Liver (tissue), 9 donors: ENCODE measurements around the gene THADA. TPM values are rescaled to one million over a fixed set of nuclear protein-coding genes. Genes with fewer than 3 reads are reported as not detected.
A peak's percentile ranks its signal among the peaks of the same experiment; 100 is the strongest.

Experiments
- DNase-seq: peaks from one replicate; pipeline ENCODE4 v3.0.0-alpha.2; 2017; ENCODE audit warnings: low spot score
- H3K27ac ChIP-seq, 2 donors: one replicate each; pipeline ENCODE4 v1.7.0; 2013; ENCODE audit warnings: inconsistent platforms in 2 of 2, low read length in 2 of 2, control low read depth in 1 of 2, low read depth in 1 of 2, mild to moderate bottlenecking in 1 of 2
- H3K27me3 ChIP-seq, 4 donors: one replicate each; pipeline versions ENCODE4 v1.6.1 to v1.7.0; 2013; ENCODE audit warnings: low read length in 3 of 4, inconsistent platforms in 1 of 4, mild to moderate bottlenecking in 1 of 4, moderate library complexity in 1 of 4; ENCODE audit not compliant: control insufficient read depth in 4 of 4, insufficient read depth in 4 of 4
- H3K36me3 ChIP-seq, 4 donors: one replicate each; pipeline versions ENCODE4 v1.6.1 to v1.7.0; 2013; ENCODE audit warnings: low read length in 3 of 4, mild to moderate bottlenecking in 3 of 4, low read depth in 1 of 4, moderate library complexity in 1 of 4; ENCODE audit not compliant: control insufficient read depth in 4 of 4, insufficient read depth in 3 of 4
- H3K4me1 ChIP-seq, 4 donors: one replicate each; pipeline versions ENCODE4 v1.6.1 to v1.7.0; 2013; ENCODE audit warnings: low read length in 3 of 4, mild to moderate bottlenecking in 3 of 4, moderate library complexity in 1 of 4; ENCODE audit not compliant: control insufficient read depth in 4 of 4, insufficient read depth in 4 of 4
- H3K4me3 ChIP-seq, 3 donors: one replicate each; pipeline versions ENCODE4 v1.6.1 to v1.7.0; 2013; ENCODE audit warnings: low read length in 3 of 3, control low read depth in 1 of 3, low read depth in 1 of 3, mild to moderate bottlenecking in 1 of 3
- H3K9ac ChIP-seq, 2 donors: one replicate each; pipeline ENCODE4 v1.7.0; 2013; ENCODE audit warnings: low read length in 2 of 2, mild to moderate bottlenecking in 2 of 2, moderate library complexity in 2 of 2, control low read depth in 1 of 2, low read depth in 1 of 2
- H3K9me3 ChIP-seq, 4 donors: one replicate each; pipeline versions ENCODE4 v1.6.1 to v1.7.0; 2013; ENCODE audit warnings: low read length in 3 of 4; ENCODE audit not compliant: control insufficient read depth in 4 of 4
- ATF3 ChIP-seq: IDR thresholded peaks from 2 replicates; pipeline ENCODE4 v1.6.1; 2016; ENCODE audit warnings: antibody characterized with exemption
- CTCF ChIP-seq: fragments of 150-350 bp; IDR thresholded peaks from 2 replicates; pipeline ENCODE4 v1.5.1; 2017; ENCODE audit warnings: improper control_type of control experiment, low read depth, low read length; ENCODE audit not compliant: missing input control
- EGR1 ChIP-seq, 2 donors: IDR thresholded peaks; 2 replicates each; pipeline ENCODE4 v1.6.1; 2016 to 2018; ENCODE audit warnings: antibody characterized with exemption in 2 of 2, low read depth in 2 of 2
- FOXA1 ChIP-seq: IDR thresholded peaks from 2 replicates; pipeline ENCODE4 v1.6.1; 2016; ENCODE audit warnings: antibody characterized with exemption
- FOXA2 ChIP-seq: IDR thresholded peaks from 2 replicates; pipeline ENCODE4 v1.6.1; 2016; ENCODE audit warnings: antibody characterized with exemption
- GABPA ChIP-seq, 2 donors: IDR thresholded peaks in 1 of 2; conservative IDR thresholded peaks in 1 of 2; 2 replicates each; pipeline ENCODE4 v1.6.1; 2016; ENCODE audit warnings: antibody characterized with exemption in 2 of 2, mild to moderate bottlenecking in 1 of 2, moderate library complexity in 1 of 2
- HNF4A ChIP-seq, 2 donors: conservative IDR thresholded peaks; 2 replicates each; pipeline ENCODE4 v1.6.1; 2016; ENCODE audit warnings: antibody characterized with exemption in 2 of 2, mild to moderate bottlenecking in 2 of 2
- HNF4G ChIP-seq: IDR thresholded peaks from 2 replicates; pipeline ENCODE4 v1.6.1; 2016; ENCODE audit warnings: antibody characterized with exemption
- JUND ChIP-seq, 2 donors: IDR thresholded peaks; 2 replicates each; pipeline ENCODE4 v1.6.1; 2016; ENCODE audit warnings: antibody characterized with exemption in 2 of 2
- NR2F2 ChIP-seq: IDR thresholded peaks from 2 replicates; pipeline ENCODE4 v1.6.1; 2016; ENCODE audit warnings: antibody characterized with exemption
- RAD21 ChIP-seq, 2 donors: IDR thresholded peaks; 2 replicates each; pipeline ENCODE4 v1.6.1; 2016; ENCODE audit warnings: antibody characterized with exemption in 2 of 2, mild to moderate bottlenecking in 2 of 2
- RXRA ChIP-seq, 2 donors: IDR thresholded peaks; 2 replicates each; pipeline ENCODE4 v1.6.1; 2017 to 2018; ENCODE audit warnings: antibody characterized with exemption in 2 of 2, mild to moderate bottlenecking in 1 of 2
- SP1 ChIP-seq: IDR thresholded peaks from 2 replicates; pipeline ENCODE4 v1.6.1; 2018; ENCODE audit warnings: antibody characterized with exemption, mild to moderate bottlenecking
- TAF1 ChIP-seq: conservative IDR thresholded peaks from 2 replicates; pipeline ENCODE4 v1.6.1; 2016; ENCODE audit warnings: antibody characterized with exemption, mild to moderate bottlenecking
- YY1 ChIP-seq: IDR thresholded peaks from 2 replicates; pipeline ENCODE4 v1.6.1; 2016; ENCODE audit warnings: antibody characterized with exemption, mild to moderate bottlenecking
- ZBTB33 ChIP-seq: IDR thresholded peaks from 2 replicates; pipeline ENCODE4 v1.6.1; 2016; ENCODE audit warnings: antibody characterized with exemption
- WGBS: extraction: QIAGEN DNeasy Blood & Tissue Kit; methylation state at CpG from one replicate; pipeline ENCODE4 v1.1.7; 2013; 5-methylcytosine and 5-hydroxymethylcytosine counted together
- polyA plus RNA-seq, 2 donors: library from polyadenylated mRNA; stranded (reverse) in 1 of 2; unstranded in 1 of 2; fragments of 200-250 nt in 1 of 2; fragments of >200 nt in 1 of 2; fragmentation: Nextera tagmentation in 1 of 2; extraction: Ambion mirVana in 1 of 2; gene quantifications; one replicate each; pipeline versions ENCODE4 v1.2.1 to v1.2.3, GENCODE V29; 2013 to 2015
- total RNA-seq, 2 donors: library from RNA; depleted of rRNA; stranded (reverse); fragments of >200 nt; gene quantifications; one replicate each; pipeline ENCODE4 v1.2.3, GENCODE V29; 2014
- TF ChIP-seq, protein P1 (sequence below): IDR thresholded peaks from 2 replicates; pipeline ENCODE4 v1.6.1; 2016; ENCODE audit warnings: antibody characterized with exemption, mild to moderate bottlenecking
- TF ChIP-seq, protein P2 (sequence below): IDR thresholded peaks from 2 replicates; pipeline ENCODE4 v1.6.1; 2016; ENCODE audit warnings: antibody characterized with exemption
- donor health status: healthy.
- donor health status: healthy.
- donor health status: healthy.
- donor health status: healthy.
- donor health status: healthy.

THADA gene
- total and polyA plus RNA-seq, 4 donors, result 12.0 to 37.2 (median 22.3) TPM

GRCh38 chr2:43495727-43496126, 100.1 kb downstream of the THADA start:
- TF ChIP-seq SP1, result no peak
- TF ChIP-seq RAD21 (IDR thresholded peaks at IDR 0.05), result no peak
- TF ChIP-seq JUND (IDR thresholded peaks at IDR 0.05), result no peak
- TF ChIP-seq CTCF, result no peak
- no peak for TF ChIP-seq HNF4G
- Histone ChIP-seq H3K9me3 (no peaks in the 10 kb centered on the region), H3K36me3 (peaks cover 0 to 4% (median under 1%) of the 10 kb centered on the region in 4 donors), H3K4me1 (peaks cover 0 to 8% (median 2%) of the 10 kb centered on the region in 4 donors), H3K27me3 (no peaks in the 10 kb centered on the region), H3K27ac (no peak overlapping the region), H3K9ac (no peak overlapping the region), H3K4me3 (no peak overlapping the region)
- DNase-seq, result no peak
- WGBS, result 90% methylated on average over 1 of the region's 1 CpG

DNA sequence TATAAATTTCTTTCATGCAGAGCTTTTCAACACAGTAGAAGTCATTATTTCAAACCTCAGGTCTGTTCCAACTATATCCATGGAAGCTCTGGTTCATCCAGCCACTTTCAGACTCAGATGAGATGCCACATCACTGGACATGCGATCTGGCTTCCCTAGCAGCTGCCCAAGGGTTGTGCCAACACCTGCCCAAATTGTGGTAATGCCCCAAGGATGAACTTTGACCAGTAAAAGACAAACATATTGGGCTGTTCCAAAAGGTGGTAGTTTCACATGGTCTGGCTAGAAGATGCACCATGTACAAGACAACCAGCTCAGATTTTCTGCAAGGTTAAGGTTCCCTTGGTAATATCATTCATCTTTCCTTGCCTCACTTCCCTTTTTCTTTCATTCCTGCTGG, 101.9 kb downstream of the THADA start:
- TF ChIP-seq GABPA (IDR thresholded peaks at IDR 0.05 in 1 of 2, conservative IDR thresholded peaks at IDR 0.05 in 1 of 2) (no peak), ATF3 (no peak), EGR1 (IDR thresholded peaks at IDR 0.05; ENCODE audit: low read depth in 2 of 2) (no peak), TAF1 (no peak), HNF4A (conservative IDR thresholded peaks at IDR 0.05) (peak; percentile 91 to 92), RXRA (IDR thresholded peaks at IDR 0.05) (peak; percentile 76 to 79), FOXA1 (no peak), YY1 (peak; percentile 82), ZBTB33 (no peak), NR2F2 (no peak), SP1 (peak; percentile 73), CTCF (no peak), HNF4G (peak; percentile 77), RAD21 (IDR thresholded peaks at IDR 0.05) (peak in 1 of 2 donors; percentile 51), JUND (IDR thresholded peaks at IDR 0.05) (peak in 1 of 2 donors; percentile 66), FOXA2 (peak; percentile 11)
- TF ChIP-seq, protein P1, sequence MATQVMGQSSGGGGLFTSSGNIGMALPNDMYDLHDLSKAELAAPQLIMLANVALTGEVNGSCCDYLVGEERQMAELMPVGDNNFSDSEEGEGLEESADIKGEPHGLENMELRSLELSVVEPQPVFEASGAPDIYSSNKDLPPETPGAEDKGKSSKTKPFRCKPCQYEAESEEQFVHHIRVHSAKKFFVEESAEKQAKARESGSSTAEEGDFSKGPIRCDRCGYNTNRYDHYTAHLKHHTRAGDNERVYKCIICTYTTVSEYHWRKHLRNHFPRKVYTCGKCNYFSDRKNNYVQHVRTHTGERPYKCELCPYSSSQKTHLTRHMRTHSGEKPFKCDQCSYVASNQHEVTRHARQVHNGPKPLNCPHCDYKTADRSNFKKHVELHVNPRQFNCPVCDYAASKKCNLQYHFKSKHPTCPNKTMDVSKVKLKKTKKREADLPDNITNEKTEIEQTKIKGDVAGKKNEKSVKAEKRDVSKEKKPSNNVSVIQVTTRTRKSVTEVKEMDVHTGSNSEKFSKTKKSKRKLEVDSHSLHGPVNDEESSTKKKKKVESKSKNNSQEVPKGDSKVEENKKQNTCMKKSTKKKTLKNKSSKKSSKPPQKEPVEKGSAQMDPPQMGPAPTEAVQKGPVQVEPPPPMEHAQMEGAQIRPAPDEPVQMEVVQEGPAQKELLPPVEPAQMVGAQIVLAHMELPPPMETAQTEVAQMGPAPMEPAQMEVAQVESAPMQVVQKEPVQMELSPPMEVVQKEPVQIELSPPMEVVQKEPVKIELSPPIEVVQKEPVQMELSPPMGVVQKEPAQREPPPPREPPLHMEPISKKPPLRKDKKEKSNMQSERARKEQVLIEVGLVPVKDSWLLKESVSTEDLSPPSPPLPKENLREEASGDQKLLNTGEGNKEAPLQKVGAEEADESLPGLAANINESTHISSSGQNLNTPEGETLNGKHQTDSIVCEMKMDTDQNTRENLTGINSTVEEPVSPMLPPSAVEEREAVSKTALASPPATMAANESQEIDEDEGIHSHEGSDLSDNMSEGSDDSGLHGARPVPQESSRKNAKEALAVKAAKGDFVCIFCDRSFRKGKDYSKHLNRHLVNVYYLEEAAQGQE, result no peak
- TF ChIP-seq, protein P2, sequence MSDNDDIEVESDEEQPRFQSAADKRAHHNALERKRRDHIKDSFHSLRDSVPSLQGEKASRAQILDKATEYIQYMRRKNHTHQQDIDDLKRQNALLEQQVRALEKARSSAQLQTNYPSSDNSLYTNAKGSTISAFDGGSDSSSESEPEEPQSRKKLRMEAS, result peak; percentile 81
- Histone ChIP-seq H3K27me3 (no peaks in the 10 kb centered on the region), H3K4me3 (no peak overlapping the region), H3K9me3 (no peaks in the 10 kb centered on the region), H3K4me1 (peaks cover 0 to 8% (median 2%) of the 10 kb centered on the region in 4 donors), H3K27ac (no peak overlapping the region), H3K36me3 (peaks cover 0 to 4% (median under 1%) of the 10 kb centered on the region in 4 donors), H3K9ac (no peak overlapping the region)
- no peak for DNase-seq
- 33% methylated on average over 1 of the region's 1 CpG for WGBS
